Islet precursor cell (in vitro differentiated cells): ENCODE results near the gene ZMYND8.
A peak's percentile ranks its signal among the peaks of the same experiment; 100 is the strongest.
"Not testable (repeated sequence)": the region's sequence is repeated elsewhere in the genome, so short reads cannot be mapped to it uniquely, and the experiment has no call there.

ENCODE experiments used
- DNase-seq: peaks from one replicate; pipeline ENCODE4 v3.0.0-alpha.2; 2018

ZMYND8 gene

GRCh38 chr20:47282864-47283263 is 73.6 kb downstream of the ZMYND8 start:
- DNase-seq: no peak

GRCh38 chr20:47281376-47281775 is 75.1 kb downstream of the ZMYND8 start:
- no peak for DNase-seq

DNA sequence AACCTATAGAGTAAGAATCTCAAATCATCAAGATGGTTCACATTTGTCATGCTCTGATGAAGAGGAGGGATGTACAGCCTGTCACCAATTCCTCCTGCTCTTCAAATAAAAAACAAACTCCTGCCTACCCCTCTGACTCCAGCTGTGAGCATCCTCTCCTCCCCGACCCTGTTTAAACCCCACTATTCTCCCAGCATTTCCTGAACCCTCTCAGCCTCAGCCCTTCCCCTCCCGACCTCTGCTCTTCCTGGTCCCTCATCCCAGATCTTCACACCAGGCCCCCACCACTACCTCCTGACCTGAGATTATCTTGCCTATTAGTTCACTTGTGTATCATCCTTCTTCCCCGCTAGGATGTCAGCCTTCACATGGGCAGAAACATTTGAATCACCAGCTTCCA is 75.8 kb downstream of the ZMYND8 start:
- DNase-seq: no peak

DNA sequence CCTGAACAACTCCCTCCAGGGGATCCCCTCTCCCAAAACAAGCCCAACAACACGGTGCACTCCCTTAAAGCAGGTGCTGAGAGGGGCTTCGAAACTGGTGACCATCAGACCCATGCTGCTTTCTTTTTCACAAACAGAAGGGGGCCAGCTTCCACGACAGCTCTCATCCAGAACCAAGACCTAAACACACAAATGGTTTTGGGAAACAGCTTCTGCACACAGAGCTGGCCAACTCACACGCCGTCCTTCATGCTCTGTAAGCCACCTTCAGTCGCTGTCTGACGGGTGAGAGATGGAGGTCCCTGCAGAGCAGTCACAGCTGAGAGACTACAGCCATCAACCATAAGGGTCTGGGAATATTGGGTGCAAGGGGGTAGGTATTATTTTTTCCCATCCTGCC is 76.3 kb downstream of the ZMYND8 start:
- no peak for DNase-seq

DNA sequence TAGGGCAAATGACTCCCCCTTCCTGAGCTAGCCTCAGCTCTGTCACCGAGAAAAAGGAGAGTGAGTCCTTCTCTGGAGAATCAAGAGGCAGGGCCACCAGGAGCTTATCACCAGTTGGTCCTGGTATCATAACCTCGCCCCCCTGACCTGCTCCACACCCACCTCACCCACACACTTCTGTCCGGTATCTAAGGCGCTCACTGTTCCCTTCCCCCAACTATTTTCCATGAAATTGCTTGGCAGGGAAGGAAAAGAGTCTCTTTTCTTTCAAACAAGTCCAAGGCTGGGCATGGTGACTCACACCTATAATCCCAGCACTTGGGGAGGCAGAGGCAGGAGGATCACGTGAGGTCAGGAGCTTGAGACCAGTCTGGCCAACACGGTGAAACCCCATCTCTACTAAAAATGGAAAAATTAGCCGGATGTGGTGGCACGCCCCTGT is 77.6 kb downstream of the ZMYND8 start:
- DNase-seq: no peak

GRCh38 chr20:47277535-47277872 is 79.0 kb downstream of the ZMYND8 start:
- not testable (repeated sequence) for DNase-seq

DNA sequence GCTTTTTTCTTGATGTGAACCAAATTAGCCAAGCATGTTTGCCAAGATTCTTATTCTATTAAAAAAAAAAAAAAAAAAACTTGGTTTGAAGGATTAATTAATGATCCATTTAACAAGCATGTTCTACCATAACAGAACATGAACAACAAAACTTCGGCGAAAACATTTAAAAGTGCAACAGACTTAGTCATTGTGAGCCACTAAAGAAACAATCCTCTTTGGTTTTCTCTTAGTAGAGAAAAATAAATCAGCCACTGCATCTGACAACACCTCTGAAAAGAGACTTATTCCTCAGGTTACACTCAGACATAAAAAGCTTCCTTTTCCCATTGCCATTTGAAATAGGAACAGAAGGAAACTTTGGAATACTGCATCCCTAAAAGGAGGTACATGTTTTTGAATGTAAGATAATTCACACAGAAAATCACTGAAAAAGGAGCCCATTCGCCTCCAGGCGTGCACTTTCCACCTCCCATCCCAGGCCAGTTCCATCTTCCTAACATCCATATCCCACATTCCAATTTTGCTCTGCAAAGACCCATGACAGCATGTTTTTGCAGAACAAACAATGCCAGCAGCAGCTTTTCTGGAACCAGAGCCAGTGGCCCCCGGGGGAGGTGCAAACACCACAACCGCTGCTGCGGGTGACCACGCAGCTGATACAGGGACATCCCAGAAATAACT is 79.5 kb downstream of the ZMYND8 start:
- DNase-seq: no peak

- no peak for DNase-seq
Observed at GRCh38 chr20:47276251-47276650, 80.2 kb downstream of the ZMYND8 start.

GRCh38 chr20:47275548-47275947 is 81.0 kb downstream of the ZMYND8 start:
- DNase-seq: no peak

GRCh38 chr20:47274401-47275108 is 81.9 kb downstream of the ZMYND8 start:
- DNase-seq: no peak

GRCh38 chr20:47273591-47274235 is 82.8 kb downstream of the ZMYND8 start:
- no peak for DNase-seq

- peak; percentile 56 for DNase-seq
Observed at GRCh38 chr20:47272893-47273590, 83.5 kb downstream of the ZMYND8 start.

DNA sequence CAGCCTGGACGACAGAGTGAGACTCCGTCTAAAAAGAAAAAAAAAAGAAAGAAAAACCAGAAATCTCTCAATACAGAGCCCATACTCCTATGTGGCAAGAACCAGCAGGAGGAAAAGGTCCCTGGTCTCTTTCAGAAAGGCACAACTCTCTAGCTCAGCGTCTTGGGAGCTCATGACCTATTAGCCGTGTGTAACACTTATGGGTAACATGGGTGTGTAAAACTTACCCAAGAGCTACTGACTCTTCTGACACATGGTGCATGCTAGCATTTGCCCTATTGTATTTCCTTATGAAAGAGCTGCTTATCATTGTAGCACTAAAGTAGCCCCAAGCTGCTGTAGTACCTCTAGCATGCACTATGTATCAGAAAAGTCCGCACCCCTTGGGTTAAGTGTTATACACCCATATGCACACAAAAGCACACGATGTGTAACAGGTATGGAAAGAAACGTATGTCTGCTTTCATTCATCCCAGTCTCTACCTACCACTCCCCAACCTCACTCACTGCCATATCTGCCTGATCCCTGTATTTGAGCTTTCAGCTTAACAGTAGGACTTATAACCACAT is 85.4 kb downstream of the ZMYND8 start:
- DNase-seq: no peak

DNA sequence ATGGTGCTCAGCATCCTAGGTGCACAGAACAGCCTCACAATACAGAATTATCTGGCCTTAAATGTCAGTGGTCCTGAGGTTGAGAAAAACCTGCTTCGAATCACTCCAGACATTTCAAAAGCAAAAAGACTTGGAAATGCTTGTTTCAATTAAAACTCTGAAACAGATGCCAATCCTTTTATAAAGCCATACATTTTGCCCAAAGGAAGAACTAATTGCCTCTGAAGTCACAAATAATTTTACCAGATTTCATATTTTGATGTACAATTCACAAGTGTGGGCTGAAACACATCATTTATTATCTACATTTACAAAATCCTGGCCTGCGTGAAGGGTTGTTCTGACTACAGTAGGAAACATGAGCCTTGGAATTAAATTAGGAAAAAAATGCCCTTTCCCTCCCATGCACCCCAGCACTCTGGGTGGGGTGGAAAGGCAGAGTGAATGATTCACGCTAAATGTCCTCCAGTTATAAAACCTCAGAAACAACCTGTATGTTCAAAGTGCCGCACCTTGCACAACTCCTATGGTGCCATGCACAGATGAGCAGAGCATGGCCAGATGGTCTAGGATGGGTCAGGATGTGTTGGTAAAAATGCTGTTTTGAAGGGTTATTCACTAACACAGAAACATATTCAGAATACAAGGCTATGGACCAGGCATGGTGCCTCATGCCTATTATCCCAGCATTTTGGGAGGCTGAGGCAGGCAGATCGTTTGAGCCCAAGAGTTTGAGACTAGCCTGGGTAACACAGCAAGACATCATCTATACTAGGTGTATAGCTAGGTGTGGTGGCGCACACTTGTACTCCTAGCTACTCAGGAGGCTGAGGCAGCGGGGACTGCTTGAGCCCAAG is 87.0 kb downstream of the ZMYND8 start:
- DNase-seq: no peak

GRCh38 chr20:47267621-47268020 is 88.9 kb downstream of the ZMYND8 start:
- no peak for DNase-seq

- DNase-seq: no peak
Observed at GRCh38 chr20:47266847-47267515, 89.5 kb downstream of the ZMYND8 start.

DNA sequence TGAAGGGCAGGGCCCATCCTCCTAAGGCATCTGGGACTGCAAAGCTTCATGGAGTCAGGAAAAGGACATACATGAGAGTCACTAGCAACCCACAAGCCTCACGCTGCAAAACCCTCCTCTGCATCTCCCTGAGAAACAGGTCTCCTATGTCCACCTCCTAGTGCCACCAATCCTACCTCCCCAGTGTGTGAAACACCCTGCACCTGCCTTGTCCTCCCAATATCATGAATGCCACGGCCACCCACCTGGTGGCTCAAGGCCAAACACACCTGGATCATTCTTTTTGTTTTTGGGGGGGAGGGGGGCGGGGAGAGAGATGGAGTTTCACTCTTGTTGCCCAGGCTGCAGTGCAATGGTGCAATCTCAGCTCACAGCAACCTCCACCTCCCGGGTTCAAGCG is 90.5 kb downstream of the ZMYND8 start:
- no peak for DNase-seq

GRCh38 chr20:47265214-47265613 is 91.3 kb downstream of the ZMYND8 start:
- DNase-seq: no peak

GRCh38 chr20:47264137-47264769 is 92.2 kb downstream of the ZMYND8 start:
- DNase-seq: not testable (repeated sequence)

- no peak for DNase-seq
Observed at GRCh38 chr20:47263465-47264084, 92.9 kb downstream of the ZMYND8 start.

- no peak for DNase-seq
Observed at GRCh38 chr20:47263080-47263464, 93.4 kb downstream of the ZMYND8 start.
